ENCODE measurements around the gene ZNF665. TPM values are rescaled to one million over a fixed set of nuclear protein-coding genes. Genes with fewer than 3 reads are reported as not detected.
"Not testable (repeated sequence)": the region's sequence is repeated elsewhere in the genome, so short reads cannot be mapped to it uniquely, and the experiment has no call there.

ZNF665 gene
- 10 to 100 TPM in 4 of 5 donors, 1 to 10 TPM in 1; 7.0 to 14.5 (median 12.1) TPM for polyA plus RNA-seq (ENCODE audit: insufficient read depth in 1 of 5, insufficient read length in 5 of 5, low replicate concordance in 1 of 5)
- long read RNA-seq, donor 1, partial matches to known transcripts: 0 of 1 reads
- long read RNA-seq, donor 1, other reads (novel, unspliced or antisense): 0 of 1 reads
- long read RNA-seq, donor 2: 0 reads
- long read RNA-seq, donor 3: 0 reads
- long read RNA-seq, donor 4, full-length matches to known transcripts: 1 of 1 reads
- long read RNA-seq, donor 4, partial matches to known transcripts: 0 of 1 reads
- long read RNA-seq, donor 4, other reads (novel, unspliced or antisense): 0 of 1 reads
- long read RNA-seq, donor 5, full-length matches to known transcripts: 3 of 3 reads
- long read RNA-seq, donor 5, partial matches to known transcripts: 0 of 3 reads
- long read RNA-seq, donor 5, other reads (novel, unspliced or antisense): 0 of 3 reads
- long read RNA-seq, donor 6: 0 reads
- long read RNA-seq, donor 7, full-length matches to known transcripts: 1 of 1 reads
- long read RNA-seq, donor 7, partial matches to known transcripts: 0 of 1 reads
- long read RNA-seq, donor 7, other reads (novel, unspliced or antisense): 0 of 1 reads
- long read RNA-seq, donor 8: 0 reads

DNA sequence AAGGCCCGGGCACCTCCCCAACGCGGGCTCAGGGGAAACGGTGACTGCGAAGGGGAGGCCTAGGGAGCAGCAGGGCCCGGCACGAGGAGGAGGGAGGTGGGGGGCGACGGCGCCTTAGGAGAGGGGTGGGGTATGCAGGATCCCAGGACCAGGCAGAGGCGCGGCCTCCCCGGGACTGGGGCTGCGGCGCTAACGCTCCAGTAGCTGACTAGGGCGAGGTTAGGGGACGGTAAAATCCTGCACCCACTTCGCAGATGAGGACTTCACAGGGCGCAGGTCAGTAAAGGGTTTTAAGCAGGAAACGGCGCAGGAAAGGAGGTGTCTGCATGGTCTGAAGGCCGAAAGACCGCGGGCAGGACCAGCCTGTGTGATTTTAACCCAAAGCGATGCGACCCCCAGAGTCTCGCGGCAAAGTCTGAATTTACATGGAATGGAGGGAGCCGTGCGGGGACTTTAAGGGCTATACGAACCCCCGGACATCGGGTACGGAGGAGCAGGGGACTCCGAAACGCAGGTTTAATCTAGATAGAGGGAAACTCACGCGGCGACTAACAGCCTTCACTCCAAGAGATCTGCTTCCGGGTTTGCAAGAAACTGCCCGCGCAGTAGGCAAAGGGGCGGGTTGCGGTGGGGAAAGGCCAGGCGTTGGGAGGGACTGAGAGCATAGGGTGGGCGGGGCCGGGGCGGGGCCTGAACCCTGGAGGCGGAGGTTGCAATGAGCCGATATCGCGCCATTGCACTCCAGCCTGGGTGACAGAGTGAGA, at the start of gene ZNF665:
TSS of gene ZNF665 (minus strand) at position 588 of the 764 bp plus-strand sequence. CDS start 10,460 bp downstream, outside the sequence.
- peak; percentile 81 to 84 for DNase-seq

GRCh38 chr19:53237114-53237777, 44.1 kb upstream of the ZNF665 start:
- no peak for DNase-seq

GRCh38 chr19:53224606-53225005, 31.4 kb upstream of the ZNF665 start:
- no peak for DNase-seq

GRCh38 chr19:53222716-53223115, 29.6 kb upstream of the ZNF665 start:
- DNase-seq: not testable (repeated sequence)

DNA sequence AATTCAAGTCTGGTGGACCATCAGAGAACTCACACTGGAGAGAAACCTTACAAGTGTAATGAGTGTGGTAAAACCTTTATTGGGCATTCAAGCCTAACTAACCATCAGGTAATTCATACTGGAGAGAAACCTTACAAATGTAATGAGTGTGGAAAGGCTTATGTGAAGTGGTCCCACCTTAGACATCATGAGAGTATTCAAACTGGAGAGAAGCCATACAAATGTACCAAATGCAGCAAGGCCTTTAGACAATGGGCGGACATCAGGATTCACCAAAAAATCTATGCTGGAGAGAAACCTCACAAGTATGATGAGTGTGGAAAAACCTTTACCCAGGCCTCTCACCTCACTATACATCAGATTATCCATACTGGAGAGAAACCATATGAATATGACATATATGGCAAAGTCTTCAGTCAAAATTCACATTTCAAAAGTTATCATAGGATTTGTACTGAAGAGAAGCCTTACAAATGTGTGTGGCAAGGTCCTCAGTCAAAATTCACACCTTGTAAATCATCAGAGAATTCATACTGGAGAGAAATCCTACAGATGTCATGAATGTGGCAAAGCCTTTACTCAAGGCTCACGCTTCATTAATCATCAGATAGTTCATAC, 19.7 kb upstream of the ZNF665 start:
- no peak for DNase-seq

DNA sequence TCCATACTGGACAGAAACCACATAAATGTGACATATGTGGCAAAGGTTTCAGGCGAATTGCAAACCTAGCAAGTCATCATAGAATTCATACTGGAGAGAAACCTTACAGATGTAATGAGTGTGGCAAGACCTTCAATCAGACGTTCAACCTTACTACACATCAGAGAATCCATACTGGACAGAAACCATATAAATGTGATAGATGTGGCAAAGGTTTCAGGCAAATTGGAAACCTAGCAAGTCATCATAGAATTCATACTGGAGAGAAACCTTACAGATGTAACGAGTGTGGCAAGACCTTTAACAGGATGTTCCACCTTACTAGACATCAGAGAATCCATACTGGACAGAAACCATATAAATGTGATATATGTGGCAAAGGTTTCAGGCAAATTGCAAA, 18.4 kb upstream of the ZNF665 start:
- DNase-seq: not testable (repeated sequence)

GRCh38 chr19:53196777-53197396, 3.7 kb upstream of the ZNF665 start:
- DNase-seq: peak; percentile 93

- DNase-seq: peak; percentile 73 to 82
These were observed 2.2 kb upstream of the ZNF665 start for GRCh38 chr19:53195265-53195903.

GRCh38 chr19:53193535-53194222, 521 bp upstream of the ZNF665 start:
- no peak for DNase-seq

DNA sequence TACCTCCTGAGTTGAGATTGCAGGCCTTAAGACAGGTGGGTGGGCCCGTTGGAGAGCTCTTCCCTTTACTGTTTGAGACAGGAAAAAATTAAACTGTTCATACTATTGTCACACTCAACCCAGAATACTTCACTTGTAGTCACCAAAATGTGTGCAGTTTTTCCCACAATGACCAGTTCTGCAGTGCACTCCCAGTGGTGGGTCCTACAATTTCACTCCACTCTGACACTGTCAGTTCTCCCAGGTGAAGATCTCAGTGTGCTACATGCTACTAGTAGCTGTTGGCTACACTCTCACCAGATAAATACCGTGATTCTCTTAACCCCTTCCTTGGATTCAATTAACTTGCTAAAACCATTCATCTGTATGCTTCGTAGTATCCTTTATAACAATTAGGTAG, 2.9 kb downstream of the ZNF665 start:
- DNase-seq: no peak

GRCh38 chr19:53189691-53190198, 3.4 kb downstream of the ZNF665 start:
- DNase-seq: not testable (repeated sequence)

- DNase-seq: not testable (repeated sequence)
These were observed 7.8 kb downstream of the ZNF665 start for GRCh38 chr19:53185155-53185882.

- no peak for DNase-seq
These were observed 9.9 kb downstream of the ZNF665 start for GRCh38 chr19:53183146-53183764.

DNA sequence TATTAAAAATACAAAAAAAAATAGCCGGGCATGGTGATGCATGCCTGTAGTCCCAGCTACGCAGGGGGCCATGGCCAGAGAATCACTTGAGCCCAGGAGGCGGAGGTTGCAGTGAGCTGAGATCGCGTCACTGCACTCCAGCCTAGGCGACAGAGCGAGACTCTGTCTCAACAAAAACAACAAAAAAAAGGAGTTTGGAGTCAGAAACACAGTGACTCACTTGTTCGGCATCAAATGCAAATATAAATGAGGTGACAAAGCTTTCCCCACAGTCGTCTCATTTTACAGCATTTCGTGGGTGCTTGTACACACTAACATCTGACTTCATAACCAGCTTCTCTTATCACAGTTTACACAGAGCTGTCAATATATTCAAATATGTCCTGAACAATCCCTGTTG, 11.0 kb downstream of the ZNF665 start:
- no peak for DNase-seq

DNA sequence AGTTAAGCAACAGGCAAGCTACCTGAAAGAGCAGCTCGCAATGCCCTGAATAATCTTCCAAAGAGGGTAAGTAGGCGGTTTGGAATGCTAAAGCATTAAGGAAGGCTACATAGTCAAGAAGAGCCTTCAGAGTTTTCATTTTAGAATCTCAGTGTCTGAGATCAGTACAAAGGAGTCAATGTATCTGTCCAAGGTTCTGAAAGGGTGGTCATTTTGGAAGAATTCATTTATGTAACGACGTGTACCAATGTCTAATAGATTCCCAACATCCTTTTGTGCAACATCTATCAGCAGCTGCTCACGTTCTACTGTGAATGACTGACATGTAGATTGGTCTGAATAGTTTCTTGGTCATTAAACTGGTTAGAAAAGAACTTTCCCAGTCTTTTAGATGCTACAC, 15.2 kb downstream of the ZNF665 start:
- no peak for DNase-seq

DNA sequence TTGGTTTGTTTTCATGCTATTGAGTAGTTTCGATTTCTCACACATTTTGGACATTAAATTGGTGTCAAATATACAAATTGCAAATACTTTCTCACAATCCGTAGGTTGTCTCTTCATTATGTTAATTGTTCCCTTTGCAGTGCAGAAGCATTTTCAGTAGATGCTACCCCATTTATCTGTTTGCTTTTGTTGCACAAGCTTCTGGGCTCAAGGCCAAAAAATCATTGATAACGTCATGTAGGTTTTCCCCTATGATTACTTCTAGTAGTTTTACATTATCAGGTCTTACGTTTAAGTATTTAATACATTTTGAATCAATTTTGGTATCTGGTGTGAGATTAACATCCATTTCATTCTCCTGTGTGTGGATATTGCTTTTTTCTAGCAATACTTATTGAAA, 20.3 kb downstream of the ZNF665 start:
- no peak for DNase-seq

DNA sequence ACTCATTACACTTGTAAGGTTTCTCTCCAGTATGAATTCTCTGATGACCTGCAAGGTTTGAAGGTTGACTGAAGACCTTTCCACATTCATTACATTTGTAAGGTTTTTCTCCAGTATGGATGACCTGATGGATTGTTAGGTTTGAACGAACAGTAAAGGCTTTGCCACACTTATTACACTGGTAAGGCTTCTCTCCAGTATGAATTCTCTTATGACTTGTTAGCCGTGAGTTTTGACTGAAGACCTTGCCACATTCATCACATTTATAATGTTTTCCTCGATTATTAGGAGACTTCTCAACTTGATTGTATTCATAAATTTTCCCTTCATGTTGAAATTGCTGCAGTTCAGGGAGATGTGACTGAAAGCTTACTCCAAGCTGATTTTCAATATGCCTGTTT, 27.5 kb downstream of the ZNF665 start:
- no peak for DNase-seq

DNA sequence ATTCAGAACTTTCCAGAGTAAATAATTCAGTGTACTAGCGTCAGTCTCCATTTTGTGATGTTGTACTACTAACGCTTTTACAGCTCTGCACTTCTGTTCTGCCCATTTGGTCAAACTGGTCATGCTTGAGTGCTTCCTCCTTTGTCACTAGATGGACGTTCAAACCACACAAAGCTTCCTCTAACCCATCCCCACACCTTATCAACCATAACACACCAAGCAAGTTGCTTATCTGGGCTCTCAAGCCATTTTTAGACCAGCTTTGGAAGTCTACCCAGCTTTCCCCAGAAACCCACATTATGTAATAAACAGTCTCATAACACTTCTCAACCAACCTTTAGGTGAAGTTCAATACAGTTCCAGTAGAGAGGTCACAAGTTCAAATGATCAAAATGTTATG, 32.0 kb downstream of the ZNF665 start:
- no peak for DNase-seq
